SK-N-SH (cell line): ENCODE results near the gene ANKRD44.

Source experiments
- CHD2 ChIP-seq: fragments of 150-350 bp; IDR thresholded peaks from 2 replicates; pipeline ENCODE4 v1.6.1; 2018; ENCODE audit warnings: low read length; ENCODE audit not compliant: partially characterized antibody
- CTCF ChIP-seq: fragments of 200-600 bp; sonication (generic); IDR thresholded peaks from 2 replicates; pipeline ENCODE4 v1.6.1; 2017; ENCODE audit warnings: antibody characterized with exemption, mild to moderate bottlenecking, moderate library complexity
- EZH2phosphoT487 ChIP-seq: fragments of 200-600 bp; sonication (generic); IDR thresholded peaks from 2 replicates; pipeline ENCODE4 v1.6.1; 2017; ENCODE audit warnings: low read depth, mixed run types, mild to moderate bottlenecking, antibody characterized with exemption, moderate library complexity, borderline replicate concordance
- FOXM1 ChIP-seq: IDR thresholded peaks from 2 replicates; pipeline ENCODE4 v1.4.0; 2012; ENCODE audit warnings: low read depth, mild to moderate bottlenecking
- GABPA ChIP-seq: IDR thresholded peaks from 2 replicates; pipeline ENCODE4 v1.4.0; 2012; ENCODE audit warnings: low read depth, mild to moderate bottlenecking
- MAX ChIP-seq: IDR thresholded peaks from 2 replicates; pipeline ENCODE4 v1.4.0; 2012; ENCODE audit warnings: low read depth
- MXI1 ChIP-seq: IDR thresholded peaks from 2 replicates; pipeline ENCODE4 v1.6.1; 2012; ENCODE audit warnings: mild to moderate bottlenecking, low read depth, low read length, improper control_type of control experiment
- PBX3 ChIP-seq: IDR thresholded peaks from 2 replicates; pipeline ENCODE4; 2012
- POLR2AphosphoS5 ChIP-seq: IDR thresholded peaks from 2 replicates; pipeline ENCODE4 v1.6.1; 2012; ENCODE audit warnings: low read depth, low read length
- REST ChIP-seq: IDR thresholded peaks from 2 replicates; pipeline ENCODE4 v1.6.1; 2012; ENCODE audit warnings: mild to moderate bottlenecking, low read depth, low read length, moderate library complexity
- SMC3 ChIP-seq: IDR thresholded peaks from 2 replicates; pipeline ENCODE4 v1.6.1; 2012; ENCODE audit warnings: low read depth, low read length, improper control_type of control experiment
- USF2 ChIP-seq: fragments of 150-350 bp; IDR thresholded peaks from 2 replicates; pipeline ENCODE4 v1.6.1; 2017; ENCODE audit warnings: antibody characterized with exemption, low read length, low read depth, borderline replicate concordance

- TF ChIP-seq CTCF (no peak), EZH2phosphoT487 (no peak), POLR2AphosphoS5 (no peak), REST (no peak), MXI1 (0 out of 2 replicates have a peak, but pooled peaks have one; percentile 0), GABPA (no peak), MAX (no peak), SMC3 (no peak), CHD2 (no peak), PBX3 (no peak), FOXM1 (no peak), USF2 (no peak)
These were observed 162.6 kb downstream of the ANKRD44 start for GRCh38 chr2:197147942-197148341.
